ENCODE results near the gene PCDHGA1.

The PCDHGA1 gene

DNA sequence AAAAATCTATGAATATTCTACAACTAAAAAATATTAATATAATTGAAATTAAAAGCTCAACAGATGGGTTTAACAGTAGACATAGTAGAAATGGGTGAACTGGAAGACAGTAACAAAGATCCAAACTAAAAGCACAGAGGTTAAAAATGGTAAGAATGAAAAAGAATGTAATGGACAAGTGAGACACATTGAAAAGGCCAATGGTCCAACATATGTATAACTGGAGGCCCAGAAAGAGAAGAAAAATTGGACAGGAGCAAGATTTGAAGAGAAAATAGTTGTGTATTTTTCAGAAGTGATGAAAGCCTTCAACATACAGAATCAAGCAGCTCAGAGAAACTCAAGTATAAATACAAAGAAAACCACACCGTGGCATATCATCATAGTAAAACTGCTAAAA, 217.2 kb downstream of the PCDHGA1 start:
- no peak for FAIRE-seq

DNA sequence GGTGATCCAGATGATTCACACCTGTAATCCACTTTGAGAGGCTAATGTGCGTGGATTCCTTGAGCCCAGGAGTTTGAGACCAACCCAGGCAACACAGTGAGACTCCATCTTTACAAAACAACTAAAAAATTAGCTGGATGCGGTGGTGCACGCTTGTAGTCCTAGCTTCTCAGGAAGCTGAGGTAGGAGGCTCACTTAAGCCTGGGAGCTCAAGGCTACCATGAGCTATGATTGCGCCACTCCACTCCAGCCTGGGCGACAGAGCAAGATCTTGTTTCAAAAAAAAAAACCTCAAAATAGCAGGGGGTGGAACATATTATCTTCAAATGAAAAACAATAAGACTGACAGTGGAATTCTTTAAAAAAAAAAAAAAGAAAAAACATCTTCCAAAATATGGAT, 217.6 kb downstream of the PCDHGA1 start:
- FAIRE-seq: no peak

DNA sequence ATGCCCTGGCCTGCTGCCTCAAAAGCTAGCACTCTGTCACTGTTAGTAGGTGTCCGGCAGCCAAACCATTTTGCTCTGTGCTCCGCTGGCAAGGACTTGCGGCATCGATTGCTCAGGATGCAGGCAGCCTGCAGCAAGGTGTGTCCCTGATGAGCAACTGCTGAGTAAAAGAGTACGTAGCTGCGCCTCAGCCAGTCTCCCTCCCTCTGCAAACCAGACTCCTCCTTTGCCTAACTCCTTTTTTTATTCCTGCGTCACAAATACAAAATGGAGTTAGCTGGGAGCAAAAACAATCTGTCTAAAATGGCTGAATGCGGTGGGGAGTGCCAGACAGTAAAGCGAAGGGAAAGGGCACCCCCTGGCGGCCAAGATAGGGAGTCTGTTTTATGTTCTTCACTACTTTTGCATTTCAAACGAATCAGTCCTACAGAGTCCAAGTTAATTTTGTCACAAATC, 227.4 kb downstream of the PCDHGA1 start:
- peak; percentile 99 for FAIRE-seq

DNA sequence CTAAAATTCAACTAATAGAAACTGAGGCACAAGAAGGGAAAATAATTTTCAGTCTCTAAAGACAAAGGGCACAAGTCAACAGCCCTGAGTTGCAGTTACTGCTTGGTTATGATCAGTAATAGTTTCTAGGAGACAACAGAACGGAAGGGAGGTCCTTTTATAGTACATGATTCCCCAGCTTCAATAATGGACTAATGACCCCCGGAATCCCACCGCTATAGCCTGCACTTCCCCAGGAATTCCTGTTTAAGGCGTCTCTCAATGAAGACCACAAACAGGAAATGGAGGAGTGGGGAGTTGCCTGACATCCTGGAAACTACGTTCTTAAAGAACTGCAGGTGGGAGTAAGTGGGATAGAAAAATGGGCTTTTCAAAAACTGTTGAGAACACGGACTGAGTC, 227.8 kb downstream of the PCDHGA1 start:
- FAIRE-seq: no peak

DNA sequence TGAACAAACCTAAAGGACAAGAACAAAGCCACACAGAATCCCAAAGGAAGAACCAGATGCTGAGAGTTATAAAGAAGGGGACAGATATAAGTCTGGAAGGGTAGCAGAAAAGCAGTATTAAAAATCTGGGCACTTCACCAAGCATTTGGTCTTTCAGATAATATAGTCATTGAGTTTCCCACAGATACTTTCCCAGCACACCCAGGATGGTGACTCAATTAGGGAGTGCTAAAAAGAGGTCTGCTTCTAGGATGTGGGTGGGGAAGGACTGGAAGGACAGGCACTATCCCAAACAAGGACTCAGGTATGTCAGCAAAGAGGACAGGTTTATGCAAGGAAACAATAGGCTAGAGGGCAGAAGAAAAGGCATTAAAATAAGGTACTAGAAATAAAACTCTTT, 229.1 kb downstream of the PCDHGA1 start:
- no peak for FAIRE-seq

DNA sequence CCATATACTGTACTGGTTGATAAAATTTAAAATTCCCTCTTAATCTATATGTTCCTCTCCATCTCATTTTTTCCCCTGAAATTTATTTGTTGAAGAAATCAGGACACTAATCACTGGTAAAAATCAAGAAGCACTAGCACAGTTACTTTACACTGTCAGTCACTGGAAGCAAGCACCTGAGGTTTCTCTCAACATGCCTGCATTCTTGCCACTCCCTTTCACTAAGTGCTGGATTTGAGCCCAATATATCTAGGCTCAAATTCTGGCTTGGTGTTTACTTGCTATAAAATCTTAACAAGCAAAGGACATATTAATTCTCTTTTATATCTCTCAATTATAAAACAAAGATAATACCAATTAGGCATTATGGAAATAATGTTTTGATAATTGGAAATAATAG, 229.8 kb downstream of the PCDHGA1 start:
- no peak for FAIRE-seq

DNA sequence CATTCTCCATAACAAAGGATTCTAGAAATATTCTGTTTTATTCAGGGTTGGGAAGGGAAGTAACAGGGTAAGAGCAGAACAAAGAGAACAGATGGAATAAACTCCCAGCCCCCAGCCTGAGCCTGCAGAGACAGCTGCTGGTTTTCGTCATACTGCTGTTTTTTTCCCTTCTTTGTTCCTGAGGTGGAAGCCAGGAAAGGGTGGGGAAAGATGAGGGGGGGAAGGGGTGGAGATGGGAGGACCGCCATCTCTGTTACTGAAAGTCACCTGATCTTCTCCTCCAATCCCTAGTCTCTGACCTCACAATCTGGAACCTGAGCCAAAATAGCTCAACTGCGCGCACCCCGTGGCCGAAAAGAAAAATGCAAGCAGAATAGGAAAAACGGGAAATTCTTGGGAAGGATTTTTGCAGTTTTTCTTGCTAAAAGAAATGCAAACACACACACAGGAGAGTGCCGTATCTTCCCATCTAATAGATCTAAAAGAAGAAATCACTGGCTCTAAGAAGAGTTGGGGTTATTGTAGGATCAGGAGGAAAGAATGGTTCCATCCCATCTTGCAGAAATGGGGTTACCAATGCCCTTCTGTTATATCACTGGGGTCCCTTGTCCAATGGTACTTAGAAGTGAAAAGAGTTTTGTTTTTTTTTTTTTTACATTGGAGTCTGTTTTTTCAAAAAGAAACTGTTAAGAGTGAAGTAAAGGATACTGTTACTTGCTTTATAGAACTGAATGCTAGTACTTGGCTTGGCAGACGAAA, 230.6 kb downstream of the PCDHGA1 start:
- no peak for FAIRE-seq
